HepG2 (cell line): ENCODE results near the gene SLC1A5. TPM values are rescaled to one million over a fixed set of nuclear protein-coding genes. Genes with fewer than 3 reads are reported as not detected.

Source experiments
- DBP ChIP-seq: sonication (generic); formaldehyde crosslinking; IDR thresholded peaks from 2 replicates; pipeline ENCODE4 v1.4.0; 2020; ENCODE audit warnings: missing genetic modification reagents; ENCODE audit errors: not compliant biosample characterization
- DPF2 ChIP-seq: sonication (generic); formaldehyde crosslinking; IDR thresholded peaks from 2 replicates; pipeline ENCODE4 v1.4.0; 2020; ENCODE audit warnings: mild to moderate bottlenecking, low read depth, missing genetic modification reagents, borderline replicate concordance
- FOXO1 ChIP-seq: sonication (generic); formaldehyde crosslinking; IDR thresholded peaks from 2 replicates; pipeline ENCODE4 v1.4.0; 2020; ENCODE audit warnings: missing genetic modification reagents
- GMEB1 ChIP-seq: sonication (generic); formaldehyde crosslinking; IDR thresholded peaks from 2 replicates; pipeline ENCODE4 v1.5.1; 2020; ENCODE audit warnings: missing genetic modification reagents, mild to moderate bottlenecking, borderline replicate concordance
- HNF4G ChIP-seq, 2 experiments: sonication (generic) in 1 of 2; formaldehyde crosslinking in 1 of 2; IDR thresholded peaks; 2 replicates each; pipeline versions ENCODE4 v1.4.0 to v1.6.1; 2011 to 2020; ENCODE audit warnings: borderline replicate concordance in 2 of 2, low read depth in 2 of 2, mild to moderate bottlenecking in 2 of 2, low read length in 1 of 2, missing genetic modification reagents in 1 of 2, moderate library complexity in 1 of 2
- JARID2 ChIP-seq: sonication (generic); formaldehyde crosslinking; IDR thresholded peaks from 2 replicates; pipeline ENCODE4 v1.8.1; 2023; ENCODE audit warnings: missing genetic modification reagents, inconsistent platforms; ENCODE audit not compliant: insufficient replicate concordance
- MTERF4 ChIP-seq: sonication (generic); formaldehyde crosslinking; IDR thresholded peaks from 2 replicates; pipeline ENCODE4 v1.8.0; 2023; ENCODE audit warnings: mild to moderate bottlenecking, missing genetic modification reagents
- NCOA1 ChIP-seq: sonication (generic); formaldehyde crosslinking; IDR thresholded peaks from 2 replicates; pipeline ENCODE4 v1.9.0; 2021; ENCODE audit warnings: missing genetic modification reagents
- NONO ChIP-seq, 2 experiments: fragments of 450-650 bp in 1 of 2; sonication (generic) in 1 of 2; formaldehyde crosslinking in 1 of 2; IDR thresholded peaks in 1 of 2; conservative IDR thresholded peaks in 1 of 2; 2 replicates each; pipeline versions ENCODE4 v1.6.1 to v1.8.0; 2017 to 2022; ENCODE audit warnings: mild to moderate bottlenecking in 1 of 2, missing genetic modification reagents in 1 of 2, moderate library complexity in 1 of 2
- PAXIP1 ChIP-seq: sonication (generic); formaldehyde crosslinking; conservative IDR thresholded peaks from 2 replicates; pipeline ENCODE4 v1.4.0; 2020; ENCODE audit warnings: mild to moderate bottlenecking, missing genetic modification reagents, moderate library complexity
- RXRB ChIP-seq: IDR thresholded peaks from 2 replicates; pipeline ENCODE4 v1.6.1; 2016; ENCODE audit warnings: borderline replicate concordance, missing genetic modification reagents, missing compliant biosample characterization
- SALL1 ChIP-seq: sonication (generic); formaldehyde crosslinking; IDR thresholded peaks from 2 replicates; pipeline ENCODE4 v1.8.0; 2022; ENCODE audit warnings: mild to moderate bottlenecking, missing genetic modification reagents
- SOX5 ChIP-seq: IDR thresholded peaks from 2 replicates; pipeline ENCODE4 v1.6.1; 2016; ENCODE audit warnings: borderline replicate concordance
- TBX2 ChIP-seq: sonication (generic); formaldehyde crosslinking; IDR thresholded peaks from 2 replicates; pipeline ENCODE4 v1.5.0; 2020; ENCODE audit warnings: missing genetic modification reagents, mild to moderate bottlenecking, borderline replicate concordance
- TEAD3 ChIP-seq: optimal IDR thresholded peaks from 2 replicates; pipeline ENCODE3; 2016; ENCODE audit warnings: borderline replicate concordance
- XRCC5 ChIP-seq: fragments of 200-400 bp; formaldehyde crosslinking; optimal IDR thresholded peaks from 2 replicates; pipeline ENCODE3; 2017; ENCODE audit warnings: mild to moderate bottlenecking, low read length
- ZNF644 ChIP-seq: IDR thresholded peaks from 2 replicates; pipeline ENCODE4 v1.6.1; 2016; ENCODE audit warnings: low read depth
- ZNF770 ChIP-seq: sonication (generic); formaldehyde crosslinking; IDR thresholded peaks from 2 replicates; pipeline ENCODE4 v1.5.0; 2020; ENCODE audit warnings: mild to moderate bottlenecking, missing genetic modification reagents
- polyA plus RNA-seq, 8 experiments: library from polyadenylated mRNA; depleted of rRNA in 3 of 8; stranded (reverse) in 7 of 8; unstranded in 1 of 8; fragments of >200 nt; fragmentation: Illumina TruSeq in 4 of 8; extraction: Trizol in 4 of 8; gene quantifications; 2 replicates each; pipeline versions ENCODE4 v1.2.1 to v1.2.3, GENCODE V29; 2011 to 2016; ENCODE audit warnings: low read depth in 4 of 8, missing spikeins in 1 of 8, mixed read lengths in 1 of 8; ENCODE audit not compliant: insufficient read depth in 1 of 8
- total RNA-seq, 5 experiments: library from RNA; depleted of rRNA; stranded (reverse); fragments of >200 nt; fragmentation: Illumina TruSeq; extraction: Trizol; gene quantifications; 2 replicates each; pipeline ENCODE4 v1.2.3, GENCODE V29; 2016; ENCODE audit warnings: low read depth in 1 of 5

The SLC1A5 gene
- total and polyA plus RNA-seq, 2 of the 13 experiments (the other 11 are each of a cell fraction or from before 2014, with no cell fraction given) = 120 to 159 TPM

GRCh38 chr19:46764817-46765291, 23.5 kb downstream of the SLC1A5 start (continued):
- TF ChIP-seq ZNF644 (CRISPR knock-in tag) = peak; percentile 85
- TF ChIP-seq TBX2 = peak; percentile 85
- TF ChIP-seq PAXIP1 (CRISPR knock-in tag) = peak; percentile 67
- peak; percentile 92 for TF ChIP-seq SOX5
- peak; percentile 88 for TF ChIP-seq TEAD3
- TF ChIP-seq ZNF770 (CRISPR knock-in tag) = peak; percentile 26; the same call in 1 of the 2 replicates
- 0 out of 2 replicates have a peak, but pooled peaks have one; percentile 22 for TF ChIP-seq GMEB1
- TF ChIP-seq DBP (CRISPR knock-in tag) = no peak
- TF ChIP-seq FOXO1 (CRISPR knock-in tag) = peak; percentile 41; the same call in 1 of the 2 replicates
- TF ChIP-seq NONO (IDR thresholded peaks at IDR 0.05) = no peak
- TF ChIP-seq NONO (CRISPR knock-in tag; conservative IDR thresholded peaks at IDR 0.05) = peak; percentile 58; the same call in 1 of the 2 replicates
- peak; percentile 25; the same call in 1 of the 2 replicates for TF ChIP-seq HNF4G (IDR thresholded peaks at IDR 0.05; ENCODE audit: borderline replicate concordance, low read depth, low read length)
- TF ChIP-seq HNF4G (CRISPR knock-in tag; IDR thresholded peaks at IDR 0.05; ENCODE audit: borderline replicate concordance, low read depth) = no peak
- TF ChIP-seq NCOA1 (CRISPR knock-in tag) = no peak
- 0 out of 2 replicates have a peak, but pooled peaks have one; percentile 71 for TF ChIP-seq MTERF4 (CRISPR knock-in tag)
- TF ChIP-seq JARID2 = no peak
- peak; percentile 84 for TF ChIP-seq RXRB (CRISPR knock-in tag)
- peak; percentile 86 for TF ChIP-seq SALL1 (CRISPR knock-in tag)
- peak; percentile 69 for TF ChIP-seq XRCC5
- peak; percentile 72 for TF ChIP-seq DPF2 (CRISPR knock-in tag)
